OCI-LY1 (cell line): ENCODE results near the gene ADAMTS6.
A peak's percentile ranks its signal among the peaks of the same experiment; 100 is the strongest.

Experiments used
- H2AFZ ChIP-seq: fragments of 200-600 bp; sonication (generic), shearing (Covaris generic); 2 replicates; pipeline ENCODE4 v1.6.0; 2014; ENCODE audit warnings: antibody characterized with exemption, mild to moderate bottlenecking, low read length
- H3F3A ChIP-seq: fragments of 200-600 bp; sonication (generic), shearing (Covaris generic); 2 replicates; pipeline ENCODE4 v1.6.0; 2014; ENCODE audit warnings: mild to moderate bottlenecking, antibody characterized with exemption, low read length, moderate library complexity; ENCODE audit not compliant: insufficient read depth
- H3K27ac ChIP-seq: fragments of 200-600 bp; sonication (generic); 2 replicates; pipeline ENCODE4 v1.5.1; 2014; ENCODE audit warnings: low read length, mixed run types, mild to moderate bottlenecking, low read depth; ENCODE audit not compliant: poor library complexity, severe bottlenecking
- H3K27me3 ChIP-seq: fragments of 200-600 bp; sonication (generic); 2 replicates; pipeline ENCODE4 v1.6.0; 2014; ENCODE audit warnings: antibody characterized with exemption, mild to moderate bottlenecking, low read length, moderate library complexity; ENCODE audit not compliant: insufficient read depth
- H3K36me3 ChIP-seq: fragments of 200-600 bp; sonication (generic); 2 replicates; pipeline ENCODE4 v1.6.1; 2014; ENCODE audit warnings: mild to moderate bottlenecking, antibody characterized with exemption, low read length, moderate library complexity, mixed read lengths; ENCODE audit not compliant: insufficient read depth
- H3K4me1 ChIP-seq: fragments of 200-600 bp; sonication (generic); 2 replicates; pipeline ENCODE4 v1.5.1; 2014; ENCODE audit warnings: mild to moderate bottlenecking, low read length, moderate library complexity; ENCODE audit not compliant: insufficient read depth, severe bottlenecking
- H3K4me2 ChIP-seq: fragments of 200-600 bp; sonication (generic), shearing (Covaris generic); 2 replicates; pipeline ENCODE4 v1.6.1; 2014; ENCODE audit warnings: low read length
- H3K4me3 ChIP-seq: fragments of 200-600 bp; sonication (generic); 2 replicates; pipeline ENCODE4 v1.5.1; 2014; ENCODE audit warnings: low read length, low read depth, mild to moderate bottlenecking, mixed read lengths; ENCODE audit not compliant: poor library complexity, severe bottlenecking
- H3K79me2 ChIP-seq: fragments of 200-600 bp; shearing (Covaris generic); 2 replicates; pipeline ENCODE4 v1.6.1; 2016; ENCODE audit warnings: mixed run types, low read length, mixed read lengths; ENCODE audit not compliant: insufficient read depth
- H3K9ac ChIP-seq: fragments of 200-600 bp; sonication (generic), shearing (Covaris generic); 2 replicates; pipeline ENCODE4 v1.6.1; 2014; ENCODE audit warnings: mild to moderate bottlenecking, low read length, mixed read lengths
- H3K9me2 ChIP-seq: fragments of 200-600 bp; sonication (generic), shearing (Covaris generic); 2 replicates; pipeline ENCODE4 v1.6.1; 2014; ENCODE audit warnings: low read depth, mild to moderate bottlenecking, low read length, mixed read lengths
- H3K9me3 ChIP-seq: fragments of 200-600 bp; shearing (Covaris generic); 2 replicates; pipeline ENCODE4 v1.6.1; 2014; ENCODE audit warnings: low read length, mixed read lengths
- H4K20me1 ChIP-seq: fragments of 200-600 bp; sonication (generic), shearing (Covaris generic); 2 replicates; pipeline ENCODE4 v1.6.0; 2016; ENCODE audit warnings: mild to moderate bottlenecking, low read length; ENCODE audit not compliant: insufficient read depth
- CTCF ChIP-seq: fragments of 200-600 bp; sonication (generic), shearing (Covaris generic); IDR thresholded peaks from 2 replicates; pipeline ENCODE4 v1.5.1; 2017; ENCODE audit warnings: mild to moderate bottlenecking, antibody characterized with exemption, low read length, moderate library complexity, mixed read lengths
- EZH2 ChIP-seq: fragments of 200-600 bp; sonication (generic), shearing (Covaris generic); IDR thresholded peaks from 2 replicates; pipeline ENCODE4 v1.8.0; 2017; ENCODE audit warnings: borderline replicate concordance, mixed run types, mild to moderate bottlenecking, antibody characterized with exemption, low read length, moderate library complexity, mixed read lengths

Gene ADAMTS6

GRCh38 chr5:65481171-65481581, 544 bp downstream of the ADAMTS6 start:
- Histone ChIP-seq H3K9me3 (no peaks in the 10 kb centered on the region), H3K27ac (peak overlapping the region; percentile 86), H3K9ac (peak overlapping the region; percentile 72), H3K36me3 (no peaks in the 10 kb centered on the region), H3K79me2 (peaks cover 7% of the 10 kb centered on the region; the same call in 1 of the 2 replicates), H3K4me1 (peaks cover 47% of the 10 kb centered on the region), H3F3A (0 out of 2 replicates have a peak, but pooled peaks cover 3% of the 10 kb centered on the region), H3K27me3 (no peaks in the 10 kb centered on the region), H4K20me1 (no peaks in the 10 kb centered on the region), H3K4me3 (peak overlapping the region; percentile 71), H2AFZ (no peak overlapping the region), H3K9me2 (no peaks in the 10 kb centered on the region), H3K4me2 (peak overlapping the region; percentile 98)
- TF ChIP-seq CTCF (no peak), EZH2 (no peak)

- H3F3A ChIP-seq: 0 out of 2 replicates have a peak, but pooled peaks cover 3% of the 10 kb centered on the region
- H3K4me3 ChIP-seq: peak overlapping the region; percentile 71
- peaks cover 47% of the 10 kb centered on the region for H3K4me1 ChIP-seq
- H3K9ac ChIP-seq: peak overlapping the region; percentile 72
- peaks cover 7% of the 10 kb centered on the region; the same call in 1 of the 2 replicates for H3K79me2 ChIP-seq
- no peaks in the 10 kb centered on the region for H3K27me3 ChIP-seq
- H3K9me2 ChIP-seq: no peaks in the 10 kb centered on the region
- peak overlapping the region; percentile 98 for H3K4me2 ChIP-seq
- peak overlapping the region; percentile 86 for H3K27ac ChIP-seq
- H2AFZ ChIP-seq: 0 out of 2 replicates have a peak overlapping the region, but pooled peaks have one; percentile 17
- no peaks in the 10 kb centered on the region for H3K9me3 ChIP-seq
- no peaks in the 10 kb centered on the region for H3K36me3 ChIP-seq
- TF ChIP-seq EZH2: no peak
- TF ChIP-seq CTCF: 0 out of 2 replicates have a peak, but pooled peaks have one; percentile 21
- no peaks in the 10 kb centered on the region for H4K20me1 ChIP-seq
These were observed 1.3 kb downstream of the ADAMTS6 start for GRCh38 chr5:65480306-65480865.

- Histone ChIP-seq H3K9me2 (no peaks in the 10 kb centered on the region), H3K4me1 (peaks cover 47% of the 10 kb centered on the region), H3K4me2 (peak overlapping the region; percentile 98), H3K27me3 (no peaks in the 10 kb centered on the region), H2AFZ (no peak overlapping the region), H3K36me3 (no peaks in the 10 kb centered on the region), H3K9me3 (no peaks in the 10 kb centered on the region), H3K4me3 (peak overlapping the region; percentile 71), H3K27ac (peak overlapping the region; percentile 86), H4K20me1 (no peaks in the 10 kb centered on the region), H3F3A (0 out of 2 replicates have a peak, but pooled peaks cover 3% of the 10 kb centered on the region), H3K79me2 (peaks cover 7% of the 10 kb centered on the region; the same call in 1 of the 2 replicates), H3K9ac (peak overlapping the region; percentile 72)
- no peak for TF ChIP-seq CTCF
- no peak for TF ChIP-seq EZH2
These were observed 2.2 kb downstream of the ADAMTS6 start for GRCh38 chr5:65479527-65479926.
